GM10266 (cell line): ENCODE data around the gene NAPG.
A peak's percentile ranks its signal among the peaks of the same experiment; 100 is the strongest.

Experiments
- DNase-seq: peaks from one replicate; pipeline ENCODE4 v3.0.0; 2012; ENCODE audit errors: extremely low spot score
- TF ChIP-seq, protein P1 (sequence below): IDR thresholded peaks from 2 replicates; pipeline ENCODE4 v1.5.1; 2012; ENCODE audit warnings: mild to moderate bottlenecking, low read depth; ENCODE audit not compliant: control insufficient read depth, insufficient read depth; ENCODE audit errors: missing control alignments

Gene NAPG

DNA sequence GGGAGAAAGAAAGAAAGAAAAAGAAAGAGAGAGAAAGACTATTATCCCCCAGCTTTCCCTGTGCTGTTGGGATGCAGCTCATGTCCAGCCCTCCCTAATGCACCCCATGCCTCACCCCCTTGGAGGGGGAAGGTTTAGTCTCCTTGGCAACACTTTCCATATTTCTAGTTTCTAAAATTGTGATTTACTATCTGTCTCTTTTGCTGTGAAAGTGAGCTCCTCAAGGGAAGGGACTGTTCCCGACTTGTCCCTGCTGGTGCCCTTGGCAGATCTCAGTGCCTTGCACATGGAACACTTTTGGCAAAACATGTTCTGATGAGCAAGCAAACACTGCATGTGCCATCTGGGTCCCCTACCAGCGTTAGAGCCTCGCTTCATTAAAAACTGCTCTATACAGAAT is 11.7 kb upstream of the NAPG start:
- DNase-seq = no peak
- TF ChIP-seq, protein P1, sequence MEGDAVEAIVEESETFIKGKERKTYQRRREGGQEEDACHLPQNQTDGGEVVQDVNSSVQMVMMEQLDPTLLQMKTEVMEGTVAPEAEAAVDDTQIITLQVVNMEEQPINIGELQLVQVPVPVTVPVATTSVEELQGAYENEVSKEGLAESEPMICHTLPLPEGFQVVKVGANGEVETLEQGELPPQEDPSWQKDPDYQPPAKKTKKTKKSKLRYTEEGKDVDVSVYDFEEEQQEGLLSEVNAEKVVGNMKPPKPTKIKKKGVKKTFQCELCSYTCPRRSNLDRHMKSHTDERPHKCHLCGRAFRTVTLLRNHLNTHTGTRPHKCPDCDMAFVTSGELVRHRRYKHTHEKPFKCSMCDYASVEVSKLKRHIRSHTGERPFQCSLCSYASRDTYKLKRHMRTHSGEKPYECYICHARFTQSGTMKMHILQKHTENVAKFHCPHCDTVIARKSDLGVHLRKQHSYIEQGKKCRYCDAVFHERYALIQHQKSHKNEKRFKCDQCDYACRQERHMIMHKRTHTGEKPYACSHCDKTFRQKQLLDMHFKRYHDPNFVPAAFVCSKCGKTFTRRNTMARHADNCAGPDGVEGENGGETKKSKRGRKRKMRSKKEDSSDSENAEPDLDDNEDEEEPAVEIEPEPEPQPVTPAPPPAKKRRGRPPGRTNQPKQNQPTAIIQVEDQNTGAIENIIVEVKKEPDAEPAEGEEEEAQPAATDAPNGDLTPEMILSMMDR = no peak

GRCh38 chr18:10514601-10515000 is 11.2 kb upstream of the NAPG start:
- TF ChIP-seq, protein P1 = no peak
- DNase-seq = no peak

DNA sequence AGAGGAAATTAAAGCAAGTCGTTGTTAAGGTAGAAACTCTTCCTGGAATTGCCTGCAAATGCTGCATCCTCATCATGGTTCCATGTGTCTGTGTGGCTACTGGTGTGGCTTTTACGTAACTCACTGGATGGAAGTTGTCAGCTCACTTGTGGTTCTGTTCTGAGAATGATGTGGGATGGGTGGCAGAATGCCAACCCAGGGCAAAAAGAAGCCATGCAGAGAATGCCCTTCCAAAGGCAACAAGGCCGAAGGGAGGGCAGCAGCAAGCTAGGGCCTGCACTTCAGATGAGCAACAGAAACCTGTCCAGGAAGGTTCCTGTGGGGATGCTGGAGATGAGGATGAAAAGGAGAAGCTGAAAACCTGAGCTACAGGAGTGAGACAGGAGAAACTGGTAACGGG is 10.4 kb upstream of the NAPG start:
- TF ChIP-seq, protein P1 = no peak
- DNase-seq = no peak

DNA sequence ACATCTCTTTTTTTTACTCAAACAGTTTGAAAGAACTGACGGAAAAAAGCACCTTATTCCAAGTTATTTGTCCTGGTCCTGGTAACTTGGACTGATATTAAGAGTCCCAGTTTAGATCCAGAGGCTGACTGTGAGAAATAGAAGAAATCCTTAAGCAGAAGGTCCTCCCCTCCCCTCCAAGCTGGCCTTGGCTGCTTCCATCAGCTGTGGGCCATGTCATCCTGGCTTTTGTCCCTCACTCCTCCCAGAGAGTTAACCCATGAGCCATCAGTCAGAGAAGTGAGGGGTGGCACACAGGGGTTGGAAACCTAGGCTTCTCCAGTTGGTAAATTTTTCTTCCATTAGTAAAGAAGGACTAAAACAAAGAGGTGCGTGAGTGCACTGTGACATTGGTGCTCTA is 9.7 kb upstream of the NAPG start:
- DNase-seq = no peak
- TF ChIP-seq, protein P1 = no peak

DNA sequence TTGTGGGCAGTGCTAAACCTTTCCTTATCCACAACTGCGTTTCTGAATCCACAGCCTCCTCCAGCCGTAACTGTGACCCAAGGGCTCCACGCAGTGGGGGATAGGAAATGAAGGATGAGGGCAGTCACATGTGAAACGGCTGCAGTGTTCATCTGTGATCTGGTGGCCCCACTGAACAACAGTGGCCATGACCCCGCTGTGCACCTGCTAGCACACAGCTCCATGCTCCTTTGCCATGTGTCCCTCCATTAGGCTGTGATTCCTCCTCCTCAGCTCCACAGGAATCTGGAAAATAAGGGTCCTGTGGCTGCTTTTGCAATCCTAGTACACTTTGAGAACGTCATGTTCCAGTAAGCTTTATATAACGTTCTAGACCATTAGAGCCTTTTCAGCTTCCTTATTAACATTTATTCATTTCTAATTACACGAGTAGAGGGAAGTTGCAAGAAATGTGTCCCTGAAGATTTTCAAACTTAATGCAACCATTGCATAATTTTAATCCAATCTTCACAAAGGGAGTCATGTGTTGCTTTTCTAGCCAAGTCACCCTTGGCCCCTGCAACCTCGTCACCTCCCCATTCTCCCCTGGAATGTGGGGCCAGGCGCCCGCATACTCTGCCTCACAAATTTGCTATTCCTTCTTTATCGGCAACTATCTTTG is 7.1 kb upstream of the NAPG start:
- DNase-seq = no peak
- TF ChIP-seq, protein P1 = peak; percentile 26

- TF ChIP-seq, protein P1 = no peak
- no peak for DNase-seq
Measured at GRCh38 chr18:10519366-10519765, 6.5 kb upstream of the NAPG start.

DNA sequence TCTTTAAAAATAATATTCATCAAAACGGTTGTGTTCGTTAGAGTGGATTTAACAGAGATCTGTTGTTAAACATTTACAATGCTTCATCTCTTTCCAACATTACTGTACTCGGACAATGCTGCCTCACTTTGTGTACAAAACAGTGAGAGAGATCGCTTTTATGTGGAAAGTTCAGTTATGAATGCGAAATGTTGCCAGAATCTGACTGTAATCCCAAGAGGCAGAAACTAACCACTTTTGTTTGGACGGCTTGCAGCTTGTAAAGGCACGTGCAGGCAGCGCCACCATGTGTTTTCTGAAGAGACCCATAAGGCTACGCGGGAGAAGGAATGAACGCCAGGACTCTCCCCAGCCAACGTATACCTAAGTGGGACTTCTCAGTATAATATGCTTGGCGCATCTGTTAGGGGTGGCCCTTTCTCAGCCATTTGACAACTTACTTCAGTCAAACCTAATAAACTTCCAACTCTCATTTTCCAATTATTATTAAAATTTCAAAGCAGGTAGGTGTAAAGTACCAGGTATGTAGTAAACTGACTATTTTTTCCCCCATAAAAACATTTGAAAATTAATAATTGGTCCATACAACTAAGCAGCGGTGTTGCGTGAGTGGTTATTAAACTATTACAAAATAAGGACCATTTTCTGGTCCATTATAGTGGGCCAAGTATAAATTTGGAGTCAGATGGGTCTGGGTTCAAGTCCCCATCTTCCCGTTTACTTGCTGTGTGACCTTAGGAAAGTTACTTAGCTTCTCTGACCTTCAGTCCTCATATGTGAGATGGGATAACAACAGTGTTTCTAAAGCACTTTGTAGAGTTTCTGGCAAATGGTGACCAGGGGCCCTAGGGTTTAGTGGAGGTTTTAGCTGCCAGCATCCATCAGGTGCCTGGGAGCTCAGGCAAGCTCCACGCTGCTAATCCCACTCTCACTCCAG is 5.6 kb upstream of the NAPG start:
- peak; percentile 71 for DNase-seq
- TF ChIP-seq, protein P1 = peak; percentile 75
